ENCODE measurements around the gene DAZAP1. TPM values are rescaled to one million over a fixed set of nuclear protein-coding genes. Genes with fewer than 3 reads are reported as not detected.

DAZAP1 gene
- total RNA-seq, 2 donors from 2014 or later: 34.9 to 76.9 TPM

GRCh38 chr19:1469255-1470054, 62.1 kb downstream of the DAZAP1 start:
- H3K4me1 ChIP-seq (ENCODE audit: control insufficient read depth in 1 of 2, low read depth in 2 of 2): peaks cover 44 to 57% of the 10 kb centered on the region in 2 donors
- peaks cover 35% of the 10 kb centered on the region for H3K27me3 ChIP-seq (replicated peaks; ENCODE audit: insufficient read depth)
- H3K9me3 ChIP-seq: no peaks in the 10 kb centered on the region
- no peak for TF ChIP-seq CTCF (IDR thresholded peaks at IDR 0.05)
- no peak overlapping the region for H3K27ac ChIP-seq
- H3K36me3 ChIP-seq: no peaks in the 10 kb centered on the region
- H3K4me3 ChIP-seq: peak overlapping the region; percentile 70
- no peak for ATAC-seq (ENCODE audit: insufficient number of reproducible peaks, low FRiP score, low read depth)
- DNase-seq (ENCODE audit: low spot score): no peak

DNA sequence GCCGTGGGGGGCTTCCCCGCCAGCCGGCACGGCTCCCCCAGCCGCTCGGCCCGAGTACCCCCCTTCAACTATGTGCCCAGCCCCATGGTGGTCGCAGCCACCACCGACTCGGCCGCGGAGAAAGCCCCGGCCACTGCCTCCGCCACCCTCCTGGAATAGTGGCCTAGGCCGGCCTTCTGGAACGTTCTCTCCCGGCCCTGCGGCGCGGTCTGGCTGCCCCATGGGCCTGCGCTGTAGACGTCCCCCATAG, 62.6 kb downstream of the DAZAP1 start:
- peaks cover 35% of the 10 kb centered on the region for H3K27me3 ChIP-seq (replicated peaks; ENCODE audit: insufficient read depth)

GRCh38 chr19:1470305-1471009, 63.1 kb downstream of the DAZAP1 start:
- Histone ChIP-seq H3K27ac (no peak overlapping the region), H3K9me3 (no peaks in the 10 kb centered on the region), H3K4me3 (peak overlapping the region; percentile 70), H3K36me3 (no peaks in the 10 kb centered on the region), H3K4me1 (ENCODE audit: control insufficient read depth in 1 of 2, low read depth in 2 of 2) (peaks cover 44 to 56% of the 10 kb centered on the region in 2 donors), H3K27me3 (replicated peaks; ENCODE audit: insufficient read depth) (peaks cover 35% of the 10 kb centered on the region)
- ATAC-seq (ENCODE audit: insufficient number of reproducible peaks, low FRiP score, low read depth): no peak
- no peak for DNase-seq (ENCODE audit: low spot score)
- TF ChIP-seq CTCF (IDR thresholded peaks at IDR 0.05): no peak

More for the DNA sequence above, 62.6 kb downstream of the DAZAP1 start:
- H3K9me3 ChIP-seq: no peaks in the 10 kb centered on the region
- peaks cover 44 to 57% of the 10 kb centered on the region in 2 donors for H3K4me1 ChIP-seq (ENCODE audit: control insufficient read depth in 1 of 2, low read depth in 2 of 2)
- no peaks in the 10 kb centered on the region for H3K36me3 ChIP-seq
- no peak for TF ChIP-seq CTCF (IDR thresholded peaks at IDR 0.05)
- DNase-seq (ENCODE audit: low spot score): no peak
- H3K4me3 ChIP-seq: peak overlapping the region; percentile 70
- no peak for ATAC-seq (ENCODE audit: insufficient number of reproducible peaks, low FRiP score, low read depth)
- no peak overlapping the region for H3K27ac ChIP-seq

- Histone ChIP-seq H3K27me3 (replicated peaks; ENCODE audit: insufficient read depth) (peaks cover 35% of the 10 kb centered on the region), H3K4me3 (peak overlapping the region; percentile 70), H3K4me1 (ENCODE audit: control insufficient read depth in 1 of 2, low read depth in 2 of 2) (peaks cover 44 to 49% of the 10 kb centered on the region in 2 donors), H3K36me3 (peaks cover 3% of the 10 kb centered on the region), H3K9me3 (no peaks in the 10 kb centered on the region), H3K27ac (no peak overlapping the region)
- ATAC-seq (ENCODE audit: insufficient number of reproducible peaks, low FRiP score, low read depth) (no peak), DNase-seq (ENCODE audit: low spot score) (no peak)
- no peak for TF ChIP-seq CTCF (IDR thresholded peaks at IDR 0.05)
Measured at GRCh38 chr19:1471010-1471514, 63.7 kb downstream of the DAZAP1 start.

- H3K27ac ChIP-seq: no peak overlapping the region
- TF ChIP-seq CTCF (IDR thresholded peaks at IDR 0.05): no peak
- no peak for DNase-seq (ENCODE audit: low spot score)
- no peaks in the 10 kb centered on the region for H3K9me3 ChIP-seq
- H3K36me3 ChIP-seq: peaks cover 6% of the 10 kb centered on the region
- peaks cover 33% of the 10 kb centered on the region for H3K27me3 ChIP-seq (replicated peaks; ENCODE audit: insufficient read depth)
- H3K4me1 ChIP-seq (ENCODE audit: control insufficient read depth in 1 of 2, low read depth in 2 of 2): peaks cover 44 to 49% of the 10 kb centered on the region in 2 donors
- ATAC-seq (ENCODE audit: insufficient number of reproducible peaks, low FRiP score, low read depth): no peak
- H3K4me3 ChIP-seq: no peak overlapping the region
Measured at GRCh38 chr19:1471515-1472160, 64.3 kb downstream of the DAZAP1 start.

Data from thoracic aorta (tissue), 2 donors.